Measurements from ENCODE around the gene KCNJ1. TPM values are rescaled to one million over a fixed set of nuclear protein-coding genes. Genes with fewer than 3 reads are reported as not detected.
A peak's percentile ranks its signal among the peaks of the same experiment; 100 is the strongest.

KCNJ1 gene
- total RNA-seq, 2 donors from 2014 or later = not detected

GRCh38 chr11:128862406-128862805, 4.7 kb downstream of the KCNJ1 start:
- H3K27me3 ChIP-seq = no peaks in the 10 kb centered on the region
- H3K9me3 ChIP-seq = no peaks in the 10 kb centered on the region
- intact Hi-C loops (cut with DNase I) = no loop called here
- no peak for ATAC-seq
- no peak overlapping the region for H3K4me3 ChIP-seq
- H3K36me3 ChIP-seq (replicated peaks in 1 of 2; ENCODE audit: insufficient read depth in 1 of 2, low read depth in 2 of 2) = no peaks in the 10 kb centered on the region
- WGBS, 2 donors = 90 to 91% methylated on average over 9 of the region's 9 CpGs
- no peak overlapping the region for H3K27ac ChIP-seq
- H3K4me1 ChIP-seq = peaks cover 21% of the 10 kb centered on the region
- no peak for TF ChIP-seq POLR2A (IDR thresholded peaks at IDR 0.05)
- TF ChIP-seq, protein P1, sequence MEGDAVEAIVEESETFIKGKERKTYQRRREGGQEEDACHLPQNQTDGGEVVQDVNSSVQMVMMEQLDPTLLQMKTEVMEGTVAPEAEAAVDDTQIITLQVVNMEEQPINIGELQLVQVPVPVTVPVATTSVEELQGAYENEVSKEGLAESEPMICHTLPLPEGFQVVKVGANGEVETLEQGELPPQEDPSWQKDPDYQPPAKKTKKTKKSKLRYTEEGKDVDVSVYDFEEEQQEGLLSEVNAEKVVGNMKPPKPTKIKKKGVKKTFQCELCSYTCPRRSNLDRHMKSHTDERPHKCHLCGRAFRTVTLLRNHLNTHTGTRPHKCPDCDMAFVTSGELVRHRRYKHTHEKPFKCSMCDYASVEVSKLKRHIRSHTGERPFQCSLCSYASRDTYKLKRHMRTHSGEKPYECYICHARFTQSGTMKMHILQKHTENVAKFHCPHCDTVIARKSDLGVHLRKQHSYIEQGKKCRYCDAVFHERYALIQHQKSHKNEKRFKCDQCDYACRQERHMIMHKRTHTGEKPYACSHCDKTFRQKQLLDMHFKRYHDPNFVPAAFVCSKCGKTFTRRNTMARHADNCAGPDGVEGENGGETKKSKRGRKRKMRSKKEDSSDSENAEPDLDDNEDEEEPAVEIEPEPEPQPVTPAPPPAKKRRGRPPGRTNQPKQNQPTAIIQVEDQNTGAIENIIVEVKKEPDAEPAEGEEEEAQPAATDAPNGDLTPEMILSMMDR (IDR thresholded peaks at IDR 0.05) = no peak
- DNase-seq = no peak

DNA sequence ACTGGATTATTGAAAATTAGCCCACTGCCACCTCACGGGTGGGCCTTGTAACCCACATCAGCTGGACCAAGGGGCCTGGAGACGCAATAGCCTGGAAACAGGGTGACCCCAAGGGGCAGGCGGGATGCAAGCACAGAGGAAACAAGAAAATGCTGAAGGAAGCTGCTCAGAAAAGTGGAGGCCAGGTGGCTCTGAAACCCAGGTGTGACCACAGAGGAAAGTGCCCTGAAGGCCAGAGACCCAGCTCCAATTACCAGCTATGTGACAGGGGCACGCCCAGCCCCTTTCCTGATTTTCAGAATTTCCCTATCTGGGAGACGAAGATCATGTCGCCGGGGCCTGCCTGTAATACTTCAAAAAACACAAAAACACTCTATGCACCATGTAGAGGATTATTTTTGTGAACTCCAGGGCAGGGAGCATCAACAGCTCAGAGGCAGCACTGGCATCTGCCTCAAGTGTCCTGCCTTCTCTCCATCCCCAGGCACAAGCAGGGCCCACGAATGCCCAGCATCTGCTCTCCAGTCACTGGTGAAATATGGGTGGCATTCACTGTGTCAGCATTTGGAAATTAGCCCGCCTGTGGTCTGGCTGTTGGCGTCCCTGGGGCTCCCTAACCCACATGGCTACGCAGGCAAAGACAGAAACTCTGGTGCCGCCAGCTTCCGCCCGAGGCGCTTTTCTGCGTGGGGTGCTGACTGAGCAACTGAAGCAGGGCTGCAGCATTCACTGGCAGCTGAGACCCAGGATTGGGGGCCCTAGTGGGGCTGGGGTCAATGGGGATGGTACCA, 6.3 kb downstream of the KCNJ1 start:
- ATAC-seq (no peak), DNase-seq (no peak)
- H3K4me3 ChIP-seq = no peak overlapping the region
- no peak for TF ChIP-seq POLR2A (IDR thresholded peaks at IDR 0.05)
- TF ChIP-seq, protein P1 (IDR thresholded peaks at IDR 0.05) = no peak
- peaks cover 33% of the 10 kb centered on the region for H3K4me1 ChIP-seq
- no peaks in the 10 kb centered on the region for H3K36me3 ChIP-seq (replicated peaks in 1 of 2; ENCODE audit: insufficient read depth in 1 of 2, low read depth in 2 of 2)
- 82 to 85% methylated on average over 16 of the region's 16 CpGs for WGBS, 2 donors
- H3K9me3 ChIP-seq = no peaks in the 10 kb centered on the region
- H3K27me3 ChIP-seq = no peaks in the 10 kb centered on the region
- no peak overlapping the region for H3K27ac ChIP-seq
- intact Hi-C loops (cut with DNase I) = no loop called here

- Histone ChIP-seq H3K9me3 (no peaks in the 10 kb centered on the region), H3K27ac (peak overlapping the region in 3 of 4 donors; percentile 51 to 71 (median 64)), H3K4me3 (no peak overlapping the region), H3K4me1 (peaks cover 43% of the 10 kb centered on the region), H3K36me3 (replicated peaks in 1 of 2; ENCODE audit: insufficient read depth in 1 of 2, low read depth in 2 of 2) (no peaks in the 10 kb centered on the region), H3K27me3 (no peaks in the 10 kb centered on the region)
- ATAC-seq = peak; percentile 91
- TF ChIP-seq POLR2A (IDR thresholded peaks at IDR 0.05) = no peak
- TF ChIP-seq, protein P1 (IDR thresholded peaks at IDR 0.05) = peak; percentile 89 to 98 (median 95)
- peak; percentile 88 to 93 (median 90) for DNase-seq
- intact Hi-C loops (cut with DNase I) = no loop called here
- 16 to 20% methylated on average over 24 to 33 of the region's 33 CpGs for WGBS, 2 donors
These were observed 7.3 kb downstream of the KCNJ1 start for GRCh38 chr11:128859563-128860441.

DNA sequence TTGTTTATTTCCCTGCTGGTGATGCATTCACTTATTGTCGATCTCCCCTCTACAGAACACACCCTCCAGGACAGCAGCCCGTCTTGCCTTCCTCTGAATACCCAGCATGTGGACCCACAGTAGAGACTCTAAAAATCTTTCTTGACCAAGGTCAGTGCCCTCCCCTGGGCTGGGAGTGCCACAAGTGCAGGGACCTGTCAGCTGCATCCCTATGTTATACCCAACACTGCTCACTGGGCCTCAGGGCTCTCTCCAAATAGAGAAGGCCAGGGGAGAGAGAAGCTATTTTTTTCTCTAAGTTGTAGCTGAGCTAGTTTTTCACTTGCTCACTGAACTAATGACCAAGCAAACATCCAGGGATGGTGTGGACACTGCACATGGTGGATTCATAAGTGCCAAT, 9.8 kb downstream of the KCNJ1 start:
- intact Hi-C loops (cut with DNase I) = no loop called here
- Histone ChIP-seq H3K4me1 (peaks cover 58% of the 10 kb centered on the region), H3K9me3 (no peaks in the 10 kb centered on the region), H3K36me3 (replicated peaks in 1 of 2; ENCODE audit: insufficient read depth in 1 of 2, low read depth in 2 of 2) (no peaks in the 10 kb centered on the region), H3K27me3 (no peaks in the 10 kb centered on the region), H3K4me3 (no peak overlapping the region), H3K27ac (no peak overlapping the region)
- DNase-seq = no peak
- TF ChIP-seq, protein P1 (IDR thresholded peaks at IDR 0.05) = no peak
- no peak for TF ChIP-seq POLR2A (IDR thresholded peaks at IDR 0.05)
- no peak for ATAC-seq
- 48 to 70% methylated on average over 2 of the region's 2 CpGs for WGBS, 2 donors
